GM12873 (cell line): ENCODE measurements around the gene NCS1.

Source experiments
- TF ChIP-seq, protein P1 (sequence below): IDR thresholded peaks from 2 replicates; pipeline ENCODE4 v1.5.1; 2012; ENCODE audit warnings: low read depth, mild to moderate bottlenecking, moderate library complexity, low read length, control low read depth; ENCODE audit not compliant: insufficient read depth; ENCODE audit errors: missing control alignments

Gene NCS1

DNA sequence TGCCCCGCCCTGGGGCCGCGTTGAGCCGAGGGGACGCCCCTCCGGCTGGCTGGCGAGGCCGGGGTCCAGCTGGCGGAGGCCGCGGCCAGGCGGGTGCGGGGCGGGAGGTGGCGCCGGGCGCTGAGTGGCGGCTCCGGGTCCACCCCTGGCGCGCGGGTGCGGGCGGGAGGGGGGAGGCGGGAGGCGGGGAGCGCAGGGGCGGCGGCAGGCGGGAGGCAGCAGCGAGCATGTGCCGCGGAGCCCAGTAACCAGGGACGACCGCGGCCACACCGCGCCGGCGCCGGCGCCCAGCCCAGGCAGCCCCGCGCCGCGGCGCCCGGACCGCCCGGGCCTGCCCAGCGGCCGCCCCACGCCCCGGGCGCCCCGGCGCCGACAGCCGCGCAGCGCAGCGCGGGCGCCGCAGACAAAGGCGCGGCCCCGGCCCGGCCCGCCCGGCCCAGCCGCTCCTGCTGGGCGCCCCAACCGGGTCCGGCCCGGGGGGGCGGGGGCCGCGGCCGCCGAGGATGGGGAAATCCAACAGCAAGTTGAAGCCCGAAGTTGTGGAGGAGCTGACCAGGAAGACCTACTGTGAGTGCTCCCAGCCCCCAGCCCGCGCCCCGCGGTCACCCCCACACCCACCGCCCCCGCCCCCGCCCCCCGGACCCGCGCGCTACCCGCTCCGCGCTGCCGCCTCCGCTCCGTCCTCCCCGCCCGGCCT, at the start of gene NCS1:
Gene NCS1, plus strand, starts transcription at position 244 of the 697 bp plus-strand sequence. Its CDS starts 260 bp downstream, at position 504.
- TF ChIP-seq, protein P1, sequence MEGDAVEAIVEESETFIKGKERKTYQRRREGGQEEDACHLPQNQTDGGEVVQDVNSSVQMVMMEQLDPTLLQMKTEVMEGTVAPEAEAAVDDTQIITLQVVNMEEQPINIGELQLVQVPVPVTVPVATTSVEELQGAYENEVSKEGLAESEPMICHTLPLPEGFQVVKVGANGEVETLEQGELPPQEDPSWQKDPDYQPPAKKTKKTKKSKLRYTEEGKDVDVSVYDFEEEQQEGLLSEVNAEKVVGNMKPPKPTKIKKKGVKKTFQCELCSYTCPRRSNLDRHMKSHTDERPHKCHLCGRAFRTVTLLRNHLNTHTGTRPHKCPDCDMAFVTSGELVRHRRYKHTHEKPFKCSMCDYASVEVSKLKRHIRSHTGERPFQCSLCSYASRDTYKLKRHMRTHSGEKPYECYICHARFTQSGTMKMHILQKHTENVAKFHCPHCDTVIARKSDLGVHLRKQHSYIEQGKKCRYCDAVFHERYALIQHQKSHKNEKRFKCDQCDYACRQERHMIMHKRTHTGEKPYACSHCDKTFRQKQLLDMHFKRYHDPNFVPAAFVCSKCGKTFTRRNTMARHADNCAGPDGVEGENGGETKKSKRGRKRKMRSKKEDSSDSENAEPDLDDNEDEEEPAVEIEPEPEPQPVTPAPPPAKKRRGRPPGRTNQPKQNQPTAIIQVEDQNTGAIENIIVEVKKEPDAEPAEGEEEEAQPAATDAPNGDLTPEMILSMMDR: no peak

DNA sequence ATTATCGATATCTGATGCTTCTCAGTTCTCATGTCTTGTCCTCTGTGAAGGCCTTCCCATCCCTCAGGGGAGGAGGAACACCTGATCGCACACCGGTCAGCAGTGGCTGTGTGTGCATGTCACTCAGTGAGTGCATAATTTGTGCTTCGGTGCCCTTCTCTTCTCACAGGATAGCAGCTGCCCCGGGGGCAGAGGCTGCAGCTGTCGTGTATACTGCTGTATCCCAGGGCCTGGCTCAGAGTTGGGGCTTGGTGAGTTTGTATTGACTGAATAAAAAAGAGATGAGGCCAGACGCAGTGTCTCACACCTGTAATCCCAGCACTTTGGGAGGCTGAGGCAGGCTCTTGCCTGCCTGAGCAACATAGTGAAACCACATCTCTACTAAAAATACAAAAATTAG, 49.7 kb upstream of the NCS1 start:
- TF ChIP-seq, protein P1: no peak

DNA sequence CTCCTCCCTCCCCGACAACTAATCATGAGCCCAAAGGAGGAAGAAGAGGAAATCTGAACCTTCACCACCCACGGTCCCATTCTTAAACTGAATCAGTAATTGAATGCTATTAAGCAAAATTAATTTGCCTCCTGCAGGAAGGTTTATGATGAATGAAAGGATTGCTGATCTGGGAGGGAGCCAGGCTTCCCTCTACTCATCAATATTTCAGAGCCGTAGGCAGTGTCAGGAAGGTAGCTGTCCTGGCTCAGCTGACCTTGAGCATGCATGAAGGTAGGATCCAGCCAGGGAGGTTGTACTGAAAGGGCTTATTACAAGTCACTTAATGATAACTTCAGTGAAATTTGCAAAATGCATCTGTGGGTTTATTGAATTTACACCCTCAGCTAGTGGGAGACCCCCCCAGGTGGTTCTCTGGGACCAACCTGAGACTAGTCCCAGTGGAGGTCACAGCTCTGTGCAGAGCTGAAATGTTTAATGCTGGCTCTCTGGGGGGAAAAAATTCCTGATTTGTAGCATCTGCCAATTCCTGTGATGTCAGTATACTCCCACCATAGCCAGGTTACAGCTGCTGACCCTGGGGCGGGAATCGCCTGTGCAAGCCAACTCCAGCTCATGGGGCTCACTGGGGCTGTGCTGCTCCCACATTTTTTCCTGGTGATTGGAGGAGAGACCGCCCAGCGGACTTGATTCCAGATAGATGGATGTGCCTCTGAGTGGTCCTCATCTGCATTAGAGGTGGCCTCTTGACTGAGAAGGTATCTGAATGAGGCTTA, 47.9 kb upstream of the NCS1 start:
- TF ChIP-seq, protein P1: no peak

DNA sequence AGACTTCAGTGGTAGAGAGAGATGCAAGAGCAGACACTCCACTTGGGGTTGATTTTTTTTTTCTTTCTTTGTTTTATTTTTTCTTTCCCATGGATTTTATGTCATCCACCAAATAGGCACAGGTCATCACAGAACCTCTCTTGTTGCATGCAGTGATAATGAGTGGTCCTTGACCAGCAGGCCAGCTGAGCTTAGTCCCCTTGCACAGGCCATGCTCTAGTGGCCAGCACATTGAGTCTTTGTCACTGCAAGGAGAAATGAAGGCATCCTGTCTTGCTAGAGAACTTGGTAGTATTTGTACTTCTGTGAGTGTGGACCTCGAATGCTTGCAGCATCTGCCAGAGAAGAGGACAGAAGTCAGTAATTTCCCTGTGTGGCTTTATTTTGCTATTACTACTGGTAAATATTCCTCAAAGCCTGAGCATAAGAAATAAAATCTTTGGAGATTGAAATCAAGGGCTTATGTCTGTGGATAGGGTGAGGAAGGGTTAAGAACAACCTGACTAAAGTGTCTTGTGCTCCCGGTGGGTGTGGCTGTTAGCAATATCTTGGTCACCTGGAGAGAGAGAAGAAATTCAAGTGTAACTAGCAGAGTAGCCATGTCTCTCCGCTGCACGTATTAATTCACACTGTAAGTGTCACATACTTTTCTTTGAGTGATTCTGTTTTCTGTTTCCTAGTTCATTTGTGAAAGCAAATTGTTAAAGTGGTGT, 45.3 kb upstream of the NCS1 start:
- TF ChIP-seq, protein P1: no peak

DNA sequence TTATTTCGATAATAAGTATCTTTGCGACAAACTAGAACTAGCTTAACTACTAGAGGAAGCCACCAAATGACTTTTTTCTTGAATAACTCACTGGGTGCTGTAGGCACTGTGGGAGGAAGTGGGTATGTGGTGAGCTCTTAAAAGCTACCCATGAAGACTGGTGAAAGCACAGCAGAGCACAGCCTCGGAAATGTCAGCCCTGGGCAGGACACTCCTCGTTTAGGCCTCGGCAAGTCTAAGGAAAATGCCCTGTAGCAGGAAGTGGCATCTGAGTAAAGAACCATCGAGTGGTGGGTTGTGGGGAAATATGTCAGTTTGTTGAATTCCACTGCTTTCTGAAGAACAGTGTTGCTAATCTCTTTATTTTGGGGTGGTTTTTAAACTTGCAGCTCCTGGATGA, 44.0 kb upstream of the NCS1 start:
- TF ChIP-seq, protein P1: no peak

DNA sequence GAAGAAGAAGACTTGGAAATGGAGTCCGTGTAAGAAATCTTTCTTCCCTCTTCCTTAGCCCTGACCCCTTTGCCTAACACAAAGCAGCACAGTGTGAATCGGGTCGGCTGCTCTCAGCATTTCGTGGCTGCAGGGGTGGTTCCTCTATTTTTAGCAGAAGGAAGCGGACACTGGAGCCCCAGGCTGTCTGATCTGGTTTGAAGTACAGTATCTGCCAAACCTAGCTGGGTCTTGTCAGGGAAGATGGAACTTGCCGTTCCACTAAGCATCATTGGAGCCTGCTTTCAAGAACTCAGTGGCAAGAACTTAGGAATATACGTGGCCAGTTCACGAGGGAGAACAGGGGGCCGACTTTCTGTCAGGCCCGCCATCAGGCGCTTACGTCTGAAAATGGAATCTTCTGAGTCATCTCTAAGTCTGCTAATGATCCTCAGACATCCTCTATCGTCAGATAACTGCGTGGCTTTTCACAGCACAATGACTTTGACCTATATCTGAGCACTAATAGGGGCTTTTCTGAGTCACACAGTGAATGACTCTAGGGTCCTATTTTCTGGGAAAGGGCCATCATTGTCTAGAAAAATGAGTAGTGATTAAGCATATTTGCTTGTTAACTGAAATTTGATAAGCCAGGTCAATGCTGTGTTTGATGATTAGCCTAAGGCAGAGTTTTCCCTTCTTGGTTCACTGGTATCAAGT, 43.3 kb upstream of the NCS1 start:
- TF ChIP-seq, protein P1: no peak
